ENCODE results near the gene PRKAR1B. TPM values are rescaled to one million over a fixed set of nuclear protein-coding genes. Genes with fewer than 3 reads are reported as not detected.

Gene PRKAR1B
- total RNA-seq, 4 donors from 2014 or later: 1.2 to 12.5 (median 3.6) TPM

DNA sequence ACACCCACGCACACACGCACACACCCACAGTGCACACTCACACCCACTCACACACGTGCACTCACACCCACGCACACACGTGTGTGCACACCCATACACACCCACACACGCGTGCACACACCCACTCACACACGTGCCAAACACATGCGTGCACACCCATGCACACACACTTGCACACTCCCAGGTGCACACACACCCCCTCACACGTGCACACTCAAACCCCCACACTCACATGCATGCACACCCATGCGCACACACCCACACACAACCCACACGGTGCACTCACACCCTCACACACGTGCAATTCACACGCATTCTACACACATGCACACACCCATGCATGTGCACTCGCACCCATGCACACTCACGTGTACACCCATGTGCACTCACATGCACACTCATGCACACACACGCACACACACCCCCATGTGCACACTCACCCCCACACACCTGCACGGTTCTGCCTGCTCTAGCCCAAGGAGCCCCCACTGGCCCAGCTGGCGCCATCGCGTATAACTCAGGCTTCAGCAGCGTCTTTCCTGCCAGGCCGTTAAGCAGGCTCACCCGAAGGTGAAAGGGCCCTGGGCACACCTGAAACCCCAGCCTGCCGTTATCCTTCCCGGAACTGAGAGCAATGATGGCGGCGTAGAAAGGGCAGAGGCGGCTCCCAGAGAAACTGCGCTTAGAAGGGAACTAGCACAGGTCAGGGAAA lies 143.5 kb downstream of the PRKAR1B start:
- H3K9me3 ChIP-seq: no peaks in the 10 kb centered on the region
- no peaks in the 10 kb centered on the region for H3K27me3 ChIP-seq
- H3K36me3 ChIP-seq: no peaks in the 10 kb centered on the region
- no peak for ATAC-seq
- no peaks in the 10 kb centered on the region for H3K4me1 ChIP-seq
- TF ChIP-seq, protein P1, sequence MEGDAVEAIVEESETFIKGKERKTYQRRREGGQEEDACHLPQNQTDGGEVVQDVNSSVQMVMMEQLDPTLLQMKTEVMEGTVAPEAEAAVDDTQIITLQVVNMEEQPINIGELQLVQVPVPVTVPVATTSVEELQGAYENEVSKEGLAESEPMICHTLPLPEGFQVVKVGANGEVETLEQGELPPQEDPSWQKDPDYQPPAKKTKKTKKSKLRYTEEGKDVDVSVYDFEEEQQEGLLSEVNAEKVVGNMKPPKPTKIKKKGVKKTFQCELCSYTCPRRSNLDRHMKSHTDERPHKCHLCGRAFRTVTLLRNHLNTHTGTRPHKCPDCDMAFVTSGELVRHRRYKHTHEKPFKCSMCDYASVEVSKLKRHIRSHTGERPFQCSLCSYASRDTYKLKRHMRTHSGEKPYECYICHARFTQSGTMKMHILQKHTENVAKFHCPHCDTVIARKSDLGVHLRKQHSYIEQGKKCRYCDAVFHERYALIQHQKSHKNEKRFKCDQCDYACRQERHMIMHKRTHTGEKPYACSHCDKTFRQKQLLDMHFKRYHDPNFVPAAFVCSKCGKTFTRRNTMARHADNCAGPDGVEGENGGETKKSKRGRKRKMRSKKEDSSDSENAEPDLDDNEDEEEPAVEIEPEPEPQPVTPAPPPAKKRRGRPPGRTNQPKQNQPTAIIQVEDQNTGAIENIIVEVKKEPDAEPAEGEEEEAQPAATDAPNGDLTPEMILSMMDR (IDR thresholded peaks at IDR 0.05 in 4 of 5, conservative IDR thresholded peaks at IDR 0.05 in 1 of 5): no peak
- no peak for TF ChIP-seq POLR2A (IDR thresholded peaks at IDR 0.05)
- intact Hi-C loops (cut with DNase I; ENCODE audit: low total_unique reads) (no loop called here), in situ Hi-C loops (cut with MboI; ENCODE audit: low sequenced_read_pairs in 4 of 4) (no loop called here)
- DNase-seq: no peak
- H3K27ac ChIP-seq: no peak overlapping the region
- H3K4me3 ChIP-seq: no peak overlapping the region

DNA sequence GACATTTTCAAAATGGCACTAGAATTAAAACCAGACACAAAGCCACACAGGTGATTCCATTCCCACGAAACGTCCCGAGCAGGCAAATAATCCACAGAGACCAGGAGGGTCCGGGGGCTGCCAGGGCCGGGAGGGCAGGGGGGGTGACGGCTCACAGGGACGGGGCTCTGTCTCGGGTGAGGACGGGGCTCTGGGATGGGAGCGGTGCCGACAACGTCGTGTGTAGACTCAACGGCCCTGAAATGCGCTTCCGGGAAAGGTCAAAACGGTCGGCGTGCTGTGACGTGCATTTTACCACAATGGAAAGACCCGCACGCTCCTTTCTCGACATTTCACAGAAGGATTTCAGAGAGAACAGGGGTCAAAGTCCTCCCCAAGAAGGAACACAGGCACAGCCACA lies 144.2 kb downstream of the PRKAR1B start:
- intact Hi-C loops (cut with DNase I; ENCODE audit: low total_unique reads): no loop called here
- no peak for DNase-seq
- no peaks in the 10 kb centered on the region for H3K4me1 ChIP-seq
- no peak for TF ChIP-seq POLR2A (IDR thresholded peaks at IDR 0.05)
- TF ChIP-seq, protein P1 (IDR thresholded peaks at IDR 0.05 in 4 of 5, conservative IDR thresholded peaks at IDR 0.05 in 1 of 5): no peak
- H3K36me3 ChIP-seq: no peaks in the 10 kb centered on the region
- no peak for ATAC-seq
- H3K9me3 ChIP-seq: no peaks in the 10 kb centered on the region
- in situ Hi-C loops (cut with MboI; ENCODE audit: low sequenced_read_pairs in 4 of 4): no loop called here
- H3K27me3 ChIP-seq: no peaks in the 10 kb centered on the region
- H3K27ac ChIP-seq: no peak overlapping the region
- H3K4me3 ChIP-seq: no peak overlapping the region

DNA sequence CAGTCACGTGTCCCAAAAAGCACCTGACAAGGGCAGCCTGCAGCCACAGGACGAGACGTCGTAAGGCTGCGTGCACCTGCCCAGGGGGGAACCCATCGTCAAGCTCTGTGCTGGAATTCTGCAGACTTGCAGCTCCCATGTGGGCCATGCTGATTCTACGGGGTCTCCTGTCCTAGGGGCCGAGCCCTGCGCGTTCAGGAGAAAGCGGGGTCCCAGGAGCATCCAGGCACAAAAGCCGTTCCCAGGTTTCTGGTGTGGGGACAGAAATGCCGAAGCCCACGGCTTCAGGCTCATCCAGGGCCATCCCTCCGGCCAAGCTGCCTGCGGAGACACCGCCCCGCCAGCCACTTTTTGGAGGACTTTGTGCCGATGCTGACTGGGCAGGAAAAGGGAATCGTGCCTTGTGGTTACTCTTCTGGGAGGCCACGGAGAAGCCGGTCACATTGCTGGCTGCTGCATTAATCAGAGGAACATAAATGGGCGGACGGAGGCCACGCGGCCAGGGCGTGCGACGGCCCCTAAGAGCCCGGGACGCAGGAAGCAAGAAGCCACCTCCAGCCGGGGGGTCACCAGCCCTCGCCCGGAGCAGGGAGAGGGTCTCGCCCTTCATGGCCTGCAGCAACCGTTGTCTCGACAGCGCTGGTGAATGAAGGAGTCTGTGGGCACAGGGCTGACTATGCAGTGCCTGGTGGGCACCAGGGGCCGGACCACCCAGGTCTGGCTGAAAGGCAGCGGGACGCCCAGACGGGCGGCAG lies 144.8 kb downstream of the PRKAR1B start:
- peaks cover 0 to 6% (median 0%) of the 10 kb centered on the region in 3 donors for H3K27me3 ChIP-seq
- no peaks in the 10 kb centered on the region for H3K4me1 ChIP-seq
- no peaks in the 10 kb centered on the region for H3K36me3 ChIP-seq
- TF ChIP-seq POLR2A (IDR thresholded peaks at IDR 0.05): no peak
- TF ChIP-seq, protein P1 (IDR thresholded peaks at IDR 0.05 in 4 of 5, conservative IDR thresholded peaks at IDR 0.05 in 1 of 5): no peak
- no peak for DNase-seq
- intact Hi-C loops (cut with DNase I; ENCODE audit: low total_unique reads) (no loop called here), in situ Hi-C loops (cut with MboI; ENCODE audit: low sequenced_read_pairs in 4 of 4) (no loop called here)
- no peaks in the 10 kb centered on the region for H3K9me3 ChIP-seq
- H3K27ac ChIP-seq: no peak overlapping the region
- no peak for ATAC-seq
- no peak overlapping the region for H3K4me3 ChIP-seq

DNA sequence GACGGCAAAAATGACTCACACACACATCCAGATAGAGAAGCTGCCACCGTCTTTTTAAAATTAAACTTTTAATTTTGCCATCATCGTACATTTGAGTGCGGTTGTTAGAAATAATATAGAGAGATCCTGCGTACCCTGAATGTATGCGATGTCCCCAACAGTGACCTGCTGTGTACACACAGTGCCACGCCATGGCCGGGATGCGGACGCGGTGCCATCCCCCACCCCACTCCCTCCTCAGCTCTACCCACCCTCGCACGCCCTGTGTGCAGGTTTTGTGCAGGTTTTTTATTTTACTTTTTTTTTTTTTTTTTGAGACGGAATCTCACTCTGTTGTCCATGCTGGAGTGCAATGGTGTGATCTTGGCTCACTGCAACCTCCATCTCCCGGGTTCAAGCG lies 148.7 kb downstream of the PRKAR1B start:
- TF ChIP-seq, protein P1 (IDR thresholded peaks at IDR 0.05 in 4 of 5, conservative IDR thresholded peaks at IDR 0.05 in 1 of 5): no peak
- no peak for TF ChIP-seq POLR2A (IDR thresholded peaks at IDR 0.05)
- no peak overlapping the region for H3K4me3 ChIP-seq
- ATAC-seq (no peak), DNase-seq (no peak)
- H3K9me3 ChIP-seq: no peaks in the 10 kb centered on the region
- in situ Hi-C loops (cut with MboI; ENCODE audit: low sequenced_read_pairs in 4 of 4): no loop called here
- H3K4me1 ChIP-seq: no peaks in the 10 kb centered on the region
- H3K27me3 ChIP-seq: peaks cover 17 to 41% (median 31%) of the 10 kb centered on the region in 3 donors
- no peak overlapping the region for H3K27ac ChIP-seq
- intact Hi-C loops (cut with DNase I; ENCODE audit: low total_unique reads): no loop called here
- no peaks in the 10 kb centered on the region for H3K36me3 ChIP-seq

Data from gastrocnemius medialis (tissue), 4 donors.